GM12878 (cell line): ENCODE measurements around the gene CDC42SE2. TPM values are rescaled to one million over a fixed set of nuclear protein-coding genes. Genes with fewer than 3 reads are reported as not detected.

Experiments
- ATAC-seq: fragments of 200-7000 bp; cut with Tn5 transposase; 3 replicates; pipeline ENCODE4 v1.9.1; 2020; ENCODE audit warnings: mild to moderate bottlenecking, moderate library complexity
- BruUV-seq: library from RNA; stranded (reverse); fragments of 400-500 nt; replicated peaks from 2 replicates; lab custom pipeline; 2021; lab: Mats Ljungman, UMichigan
- CTCF ChIA-PET: fragments of 300-600 bp; sonication (Branson Sonifier 250); formaldehyde crosslinking; extraction: SDS; loops from one replicate; lab custom pipeline; 2021; ENCODE audit warnings: inconsistent platforms; lab: Yijun Ruan, JAX
- POLR2A ChIA-PET: fragments of 350-600 bp; formaldehyde crosslinking; extraction: SDS; loops from one replicate; lab custom pipeline; 2021; ENCODE audit warnings: inconsistent platforms; lab: Charles Lee
- RAD21 ChIA-PET: fragments of 300-600 bp; sonication (Branson Sonifier 250); formaldehyde crosslinking; loops from one replicate; lab custom pipeline; 2023; ENCODE audit warnings: antibody characterized with exemption; ENCODE audit not compliant: unreplicated experiment; lab: Charles Lee
- SMC1A ChIA-PET: fragments of 300-600 bp; sonication (Branson Sonifier 250); formaldehyde crosslinking; loops from one replicate; lab custom pipeline; 2023; ENCODE audit not compliant: unreplicated experiment, uncharacterized antibody; lab: Charles Lee
- DNase-seq: peaks from one replicate; pipeline ENCODE4 v3.0.0-alpha.2; 2011; ENCODE audit warnings: low read depth, low spot score
- FAIRE-seq: peaks from 3 replicates; lab custom pipeline; 2011; peaks lifted over from hg19 to GRCh38; lab: Jason Lieb, UNC
- H2AFZ ChIP-seq: 2 replicates; pipeline ENCODE4 v1.6.0; 2011; ENCODE audit warnings: low read depth, low read length, control low read depth; ENCODE audit not compliant: control insufficient read depth
- H3K27ac ChIP-seq: 2 replicates; pipeline ENCODE4 v1.5.1; 2011; ENCODE audit warnings: control low read depth; ENCODE audit not compliant: control insufficient read depth, insufficient read depth
- H3K27me3 ChIP-seq, 2 experiments: replicated peaks in 1 of 2; 2 replicates each; pipeline versions ENCODE4 v1.6.0 to v1.6.1; 2011; ENCODE audit warnings: low read length in 1 of 2; ENCODE audit not compliant: control insufficient read depth in 2 of 2, insufficient read depth in 2 of 2
- H3K36me3 ChIP-seq, 2 experiments: 2 replicates each; pipeline ENCODE4 v1.5.1; 2011; ENCODE audit warnings: low read length in 1 of 2; ENCODE audit not compliant: control insufficient read depth in 2 of 2, insufficient read depth in 2 of 2
- H3K4me1 ChIP-seq: 2 replicates; pipeline ENCODE4 v1.6.1; 2011; ENCODE audit warnings: mild to moderate bottlenecking, low read length, moderate library complexity, mixed read lengths; ENCODE audit not compliant: control insufficient read depth, insufficient read depth
- H3K4me2 ChIP-seq: 2 replicates; pipeline ENCODE4 v1.6.0; 2011; ENCODE audit warnings: control low read depth; ENCODE audit not compliant: control insufficient read depth, insufficient read depth
- H3K4me3 ChIP-seq: fragments of 200-600 bp; sonication (generic); 2 replicates; pipeline ENCODE4 v1.5.1; 2016
- H3K79me2 ChIP-seq: 2 replicates; pipeline ENCODE4 v1.6.0; 2011; ENCODE audit warnings: low read length; ENCODE audit not compliant: control insufficient read depth, insufficient read depth
- H3K9ac ChIP-seq: 2 replicates; pipeline ENCODE4 v1.8.0; 2011; ENCODE audit warnings: low read length, control low read depth, mixed read lengths; ENCODE audit not compliant: control insufficient read depth, insufficient read depth
- H3K9me3 ChIP-seq: replicated peaks from 3 replicates; pipeline ENCODE4 v1.5.1; 2011; ENCODE audit warnings: mild to moderate bottlenecking, low read length; ENCODE audit not compliant: control insufficient read depth, insufficient read depth
- H4K20me1 ChIP-seq: 2 replicates; pipeline ENCODE4 v1.6.0; 2011; ENCODE audit not compliant: control insufficient read depth, insufficient read depth
- BCL11A ChIP-seq: IDR thresholded peaks from 2 replicates; pipeline ENCODE4 v1.6.1; 2011; ENCODE audit warnings: low read depth, low read length
- BHLHE40 ChIP-seq, 2 experiments: fragments of 450-650 bp in 1 of 2; IDR thresholded peaks; 2 replicates each; pipeline ENCODE4 v1.6.1; 2011 to 2017; ENCODE audit warnings: low read depth in 2 of 2, borderline replicate concordance in 1 of 2, improper control_type of control experiment in 1 of 2, low read length in 1 of 2, mild to moderate bottlenecking in 1 of 2
- E2F8 ChIP-seq: fragments of 450-650 bp; IDR thresholded peaks from 2 replicates; pipeline ENCODE4 v1.6.1; 2018; ENCODE audit warnings: mild to moderate bottlenecking, low read depth, moderate library complexity; ENCODE audit not compliant: partially characterized antibody
- ELK1 ChIP-seq: IDR thresholded peaks from 2 replicates; pipeline ENCODE4 v1.6.1; 2012; ENCODE audit warnings: low read depth, low read length, improper control_type of control experiment
- ESRRA ChIP-seq: IDR thresholded peaks from 2 replicates; pipeline ENCODE4 v1.6.1; 2012; ENCODE audit warnings: mild to moderate bottlenecking, low read length, improper control_type of control experiment
- LARP7 ChIP-seq: fragments of 450-650 bp; IDR thresholded peaks from 2 replicates; pipeline ENCODE4 v1.6.1; 2017; ENCODE audit warnings: mild to moderate bottlenecking
- MYB ChIP-seq: fragments of 150-350 bp; IDR thresholded peaks from 2 replicates; pipeline ENCODE4 v1.6.1; 2014; ENCODE audit warnings: mild to moderate bottlenecking, low read depth, low read length, borderline replicate concordance
- PBX3 ChIP-seq: IDR thresholded peaks from 2 replicates; pipeline ENCODE4 v1.6.1; 2011; ENCODE audit warnings: mild to moderate bottlenecking, low read depth, low read length, moderate library complexity; ENCODE audit not compliant: insufficient replicate concordance
- RCOR1 ChIP-seq: conservative IDR thresholded peaks from 2 replicates; pipeline ENCODE4 v1.6.1; 2012; ENCODE audit warnings: low read depth, low read length, improper control_type of control experiment
- RELA ChIP-seq: fragments of 450-650 bp; IDR thresholded peaks from 2 replicates; pipeline ENCODE4 v1.8.0; 2014; ENCODE audit warnings: borderline replicate concordance; ENCODE audit not compliant: partially characterized antibody
- STAT3 ChIP-seq: IDR thresholded peaks from 2 replicates; pipeline ENCODE4 v1.6.1; 2011; ENCODE audit warnings: low read depth, low read length, improper control_type of control experiment
- WGBS: methylation state at CpG from one replicate; pipeline ENCODE4 v1.1.6; 2016; ENCODE audit warnings: low lambda C conversion rate; ENCODE audit not compliant: insufficient replicate concordance, insufficient coverage; ENCODE audit errors: missing lambda C conversion rate; 5-methylcytosine and 5-hydroxymethylcytosine counted together
- in situ Hi-C: fragments of 300-500 bp; cut with MboI; formaldehyde crosslinking; loops from 9 replicates; pipeline ENCODE4 v1.14.3; 2018; ENCODE audit warnings: mixed read lengths
- intact Hi-C: fragments of 100-400 bp; cut with micrococcal nuclease; formaldehyde crosslinking; loops from one replicate; pipeline ENCODE4 v1.14.2; 2022; ENCODE audit not compliant: unreplicated experiment
- polyA plus RNA-seq, 11 experiments: library from polyadenylated mRNA; depleted of rRNA in 4 of 11; unstranded in 6 of 11; stranded (reverse) in 5 of 11; fragments of >200 nt; fragmentation: Nextera tagmentation in 4 of 11; fragmentation: Illumina TruSeq in 1 of 11; extraction: Ambion mirVana in 4 of 11; extraction: Trizol in 1 of 11; gene quantifications; 1 replicate in 1 of 11; 2 replicates in 10 of 11; pipeline versions ENCODE4 v1.2.1 to v1.2.3, GENCODE V29; 2011 to 2016; ENCODE audit warnings: inconsistent platforms in 2 of 11, missing spikeins in 2 of 11, low read depth in 1 of 11
- total RNA-seq, 4 experiments: library from RNA; depleted of rRNA in 3 of 4; stranded (reverse); fragments of >200 nt in 3 of 4; fragmentation: Illumina TruSeq in 1 of 4; extraction: Trizol in 1 of 4; gene quantifications; 2 replicates each; pipeline versions ENCODE4 v1.2.1 to v1.2.3, GENCODE V29; 2013 to 2021

Gene CDC42SE2
- total and polyA plus RNA-seq, 10 of the 15 experiments (the other 5 are each of a cell fraction or from before 2014, with no cell fraction given): 57.0 to 148 (median 80.3) TPM

- Histone ChIP-seq H3K4me1 (peaks cover 35% of the 10 kb centered on the region), H3K27ac (peak overlapping the region; percentile 38), H3K9ac (no peak overlapping the region), H3K27me3 (no peaks in the 10 kb centered on the region), H3K4me2 (no peak overlapping the region)
- no peak; the same call in 2 of the 3 replicates for ATAC-seq
- CTCF ChIA-PET: interaction anchor here (0.6 to 2.8 kb wide), 8 partner anchors 13 to 99 kb away, joined by 3 to 10 read pairs (median 3); no protein-coding TSS in a partner anchor
- in situ Hi-C loops: no loop called here
- TF ChIP-seq E2F8 (no peak), LARP7 (no peak), BCL11A (no peak), RCOR1 (no peak), MYB (no peak), STAT3 (no peak), PBX3 (no peak), BHLHE40 (IDR thresholded peaks at IDR 0.05; ENCODE audit: borderline replicate concordance in 1 of 2, low read depth in 2 of 2, low read length in 1 of 2) (no peak), ELK1 (no peak), ESRRA (no peak), RELA (no peak)
- TF ChIP-seq, all 136 proteins: peak for 0
- Histone ChIP-seq H3K9me3 (no peaks in the 10 kb centered on the region), H3K4me3 (no peak overlapping the region), H3K36me3 (peaks cover 6 to 28% of the 10 kb centered on the region in 2 experiments), H3K79me2 (peaks cover 71% of the 10 kb centered on the region), H2AFZ (no peak overlapping the region), H4K20me1 (no peaks in the 10 kb centered on the region; the same call in 1 of the 2 replicates)
- ChIA-PET SMC1A (interaction anchor here (0.6 to 3.3 kb wide), 23 partner anchors 10 to 436 kb away, joined by 3 to 17 read pairs (median 4); no protein-coding TSS in a partner anchor), RAD21 (interaction anchor here (0.7 to 3.0 kb wide), 11 partner anchors 19 to 131 kb away, joined by 3 to 19 read pairs (median 5); no protein-coding TSS in a partner anchor), POLR2A (interaction anchor here (0.5 to 1.5 kb wide), 8 partner anchors 25 to 108 kb away, joined by 3 to 5 read pairs (median 4); no protein-coding TSS in a partner anchor)
- 100% methylated on average over 1 of the region's 1 CpG for WGBS
- intact Hi-C loops: no loop called here
- no TSS peak for BruUV-seq
- no peak for DNase-seq
- no peak for FAIRE-seq
Measured at GRCh38 chr5:131356619-131357018, 92.8 kb downstream of the CDC42SE2 start.
